SK-N-SH (cell line): ENCODE measurements around the gene POFUT2. TPM values are rescaled to one million over a fixed set of nuclear protein-coding genes. Genes with fewer than 3 reads are reported as not detected.
"Not testable (repeated sequence)": the region's sequence is repeated elsewhere in the genome, so short reads cannot be mapped to it uniquely, and the experiment has no call there.

ENCODE experiments used
- CTCF ChIA-PET: fragments of 300-600, 350-600 bp; formaldehyde crosslinking; extraction: SDS; loops from one replicate; lab custom pipeline; 2021; lab: Yijun Ruan, JAX
- POLR2A ChIA-PET: fragments of 350-600 bp; sonication (Branson Sonifier 250); formaldehyde crosslinking; extraction: SDS; loops from one replicate; lab custom pipeline; 2020; ENCODE audit warnings: antibody characterized with exemption, inconsistent platforms; lab: Yijun Ruan, JAX
- DNase-seq: peaks from one replicate; pipeline ENCODE4 v3.0.0; 2012
- H2AFZ ChIP-seq: fragments of 200-600 bp; sonication (generic); 2 replicates; pipeline ENCODE4 v1.8.1; 2016; ENCODE audit warnings: antibody characterized with exemption, mild to moderate bottlenecking, low read depth
- H3F3A ChIP-seq: fragments of 200-600 bp; sonication (generic); replicated peaks from 2 replicates; pipeline ENCODE3; 2016; ENCODE audit warnings: antibody characterized with exemption, mild to moderate bottlenecking; ENCODE audit not compliant: insufficient read depth
- H3K27ac ChIP-seq, 2 experiments: fragments of 200-500 bp in 1 of 2; fragments of 200-600 bp in 1 of 2; sonication (Bioruptor generic) in 1 of 2; sonication (generic), shearing (Covaris generic) in 1 of 2; 2 replicates each; pipeline versions ENCODE4 v1.5.1 to v1.6.1; 2014 to 2016; ENCODE audit warnings: low read depth in 2 of 2, inconsistent platforms in 1 of 2, low read length in 1 of 2, mild to moderate bottlenecking in 1 of 2, mixed read lengths in 1 of 2
- H3K27me3 ChIP-seq: fragments of 200-600 bp; sonication (generic), shearing (Covaris generic); 2 replicates; pipeline ENCODE4 v1.6.1; 2016; ENCODE audit warnings: mixed run types; ENCODE audit not compliant: insufficient read depth
- H3K36me3 ChIP-seq, 2 experiments: fragments of 200-500 bp in 1 of 2; fragments of 200-600 bp in 1 of 2; sonication (Bioruptor generic) in 1 of 2; sonication (generic) in 1 of 2; replicated peaks in 1 of 2; 2 replicates each; pipeline versions ENCODE3 to v1.5.1; 2014 to 2016; ENCODE audit warnings: low read length in 1 of 2, mild to moderate bottlenecking in 1 of 2; ENCODE audit not compliant: insufficient read depth in 2 of 2, control insufficient read depth in 1 of 2
- H3K4me1 ChIP-seq, 2 experiments: fragments of 200-500 bp in 1 of 2; fragments of 200-600 bp in 1 of 2; sonication (Bioruptor generic) in 1 of 2; sonication (generic), shearing (Covaris generic) in 1 of 2; 2 replicates each; pipeline versions ENCODE4 v1.5.1 to v1.6.1; 2014 to 2016; ENCODE audit warnings: low read depth in 1 of 2, low read length in 1 of 2, mixed run types in 1 of 2; ENCODE audit not compliant: insufficient read depth in 2 of 2, control insufficient read depth in 1 of 2
- H3K4me2 ChIP-seq: fragments of 200-600 bp; sonication (generic), shearing (Covaris generic); 2 replicates; pipeline ENCODE4 v1.6.1; 2017; ENCODE audit warnings: mixed run types
- H3K4me3 ChIP-seq, 2 experiments: fragments of 200-500 bp in 1 of 2; fragments of 200-600 bp in 1 of 2; sonication (Bioruptor generic) in 1 of 2; sonication (generic), shearing (Covaris generic) in 1 of 2; 2 replicates each; pipeline versions ENCODE4 v1.5.1 to v1.8.1; 2014 to 2016; ENCODE audit warnings: low read depth in 2 of 2, inconsistent platforms in 1 of 2, low read length in 1 of 2, mild to moderate bottlenecking in 1 of 2, mixed read lengths in 1 of 2, moderate library complexity in 1 of 2
- H3K79me2 ChIP-seq: fragments of 200-600 bp; sonication (generic); 2 replicates; pipeline ENCODE4 v1.8.1; 2017; ENCODE audit warnings: mild to moderate bottlenecking; ENCODE audit not compliant: insufficient read depth
- H3K9ac ChIP-seq: fragments of 200-600 bp; sonication (generic); 2 replicates; pipeline ENCODE4 v1.6.1; 2017; ENCODE audit warnings: mixed run types
- H3K9me2 ChIP-seq: fragments of 200-600 bp; sonication (generic); 2 replicates; pipeline ENCODE4 v1.6.1; 2017; ENCODE audit warnings: mixed run types
- H3K9me3 ChIP-seq: fragments of 200-600 bp; sonication (generic); 2 replicates; pipeline ENCODE4 v1.6.1; 2017; ENCODE audit warnings: mixed run types, mild to moderate bottlenecking, moderate library complexity
- H4K20me1 ChIP-seq: fragments of 200-600 bp; sonication (generic); 2 replicates; pipeline ENCODE4 v1.6.1; 2017; ENCODE audit warnings: mild to moderate bottlenecking, mixed run types; ENCODE audit not compliant: insufficient read depth
- CHD2 ChIP-seq: fragments of 150-350 bp; IDR thresholded peaks from 2 replicates; pipeline ENCODE4 v1.6.1; 2018; ENCODE audit warnings: low read length; ENCODE audit not compliant: partially characterized antibody
- EP300 ChIP-seq, 2 experiments: IDR thresholded peaks; 2 replicates each; pipeline versions ENCODE4 v1.4.0 to v1.6.1; 2012; ENCODE audit warnings: borderline replicate concordance in 1 of 2, low read depth in 1 of 2, low read length in 1 of 2
- FOSL2 ChIP-seq: IDR thresholded peaks from 2 replicates; pipeline ENCODE4 v1.4.0; 2012; ENCODE audit warnings: low read depth, mild to moderate bottlenecking, moderate library complexity, borderline replicate concordance
- FOXM1 ChIP-seq: IDR thresholded peaks from 2 replicates; pipeline ENCODE4 v1.4.0; 2012; ENCODE audit warnings: low read depth, mild to moderate bottlenecking
- GABPA ChIP-seq: IDR thresholded peaks from 2 replicates; pipeline ENCODE4 v1.4.0; 2012; ENCODE audit warnings: low read depth, mild to moderate bottlenecking
- GATA2 ChIP-seq: sonication (generic); formaldehyde crosslinking; IDR thresholded peaks from 2 replicates; pipeline ENCODE4 v1.5.0; 2020; ENCODE audit warnings: mild to moderate bottlenecking, missing genetic modification reagents
- MEF2A ChIP-seq: IDR thresholded peaks from 2 replicates; pipeline ENCODE4 v1.4.0; 2012; ENCODE audit warnings: low read depth, borderline replicate concordance
- MXI1 ChIP-seq: IDR thresholded peaks from 2 replicates; pipeline ENCODE4 v1.6.1; 2012; ENCODE audit warnings: mild to moderate bottlenecking, low read depth, low read length, improper control_type of control experiment
- NRF1 ChIP-seq: IDR thresholded peaks from 2 replicates; pipeline ENCODE4 v1.6.1; 2012; ENCODE audit warnings: low read depth, mild to moderate bottlenecking, low read length
- PBX3 ChIP-seq: IDR thresholded peaks from 2 replicates; pipeline ENCODE4; 2012
- POLR2AphosphoS5 ChIP-seq: IDR thresholded peaks from 2 replicates; pipeline ENCODE4 v1.6.1; 2012; ENCODE audit warnings: low read depth, low read length
- RAD21 ChIP-seq: IDR thresholded peaks from 2 replicates; pipeline ENCODE4 v1.6.1; 2012; ENCODE audit warnings: mild to moderate bottlenecking, low read length
- RXRA ChIP-seq: IDR thresholded peaks from 2 replicates; pipeline ENCODE4 v1.4.0; 2012; ENCODE audit warnings: low read depth, mild to moderate bottlenecking, borderline replicate concordance
- SIN3A ChIP-seq: IDR thresholded peaks from 2 replicates; pipeline ENCODE4 v1.6.1; 2012; ENCODE audit warnings: low read depth, mild to moderate bottlenecking, low read length, moderate library complexity, borderline replicate concordance
- SMC3 ChIP-seq: IDR thresholded peaks from 2 replicates; pipeline ENCODE4 v1.6.1; 2012; ENCODE audit warnings: low read depth, low read length, improper control_type of control experiment
- TEAD4 ChIP-seq: IDR thresholded peaks from 2 replicates; pipeline ENCODE4 v1.4.0; 2012; ENCODE audit warnings: mild to moderate bottlenecking, borderline replicate concordance; ENCODE audit not compliant: insufficient read depth
- USF1 ChIP-seq: IDR thresholded peaks from 2 replicates; pipeline ENCODE4 v1.4.0; 2012; ENCODE audit warnings: low read depth, borderline replicate concordance
- USF2 ChIP-seq: fragments of 150-350 bp; IDR thresholded peaks from 2 replicates; pipeline ENCODE4 v1.6.1; 2017; ENCODE audit warnings: antibody characterized with exemption, low read length, low read depth, borderline replicate concordance
- WGBS: methylation state at CpG from one replicate; pipeline ENCODE4 v1.1.6; 2017; ENCODE audit warnings: low lambda C conversion rate; 5-methylcytosine and 5-hydroxymethylcytosine counted together
- polyA plus RNA-seq, 3 experiments: library from polyadenylated mRNA; depleted of rRNA; stranded (reverse); fragments of >200 nt; gene quantifications; 2 replicates each; pipeline ENCODE4 v1.2.3, GENCODE V29; 2012

POFUT2 gene
- polyA plus RNA-seq, 1 of the 3 experiments (the other 2 are of a cell fraction) = 53.3 TPM

GRCh38 chr21:45315676-45316470 is 28.2 kb upstream of the POFUT2 start:
- H2AFZ ChIP-seq, H3K36me3 ChIP-seq, H3K9me2 ChIP-seq, H4K20me1 ChIP-seq, H3K9me3 ChIP-seq, DNase-seq, H3K79me2 ChIP-seq, H3F3A ChIP-seq, POLR2A ChIA-PET, H3K4me3 ChIP-seq, H3K9ac ChIP-seq, H3K4me2 ChIP-seq, H3K27ac ChIP-seq, H3K27me3 ChIP-seq: not testable (repeated sequence)
- CTCF ChIA-PET = interaction anchor here (0.9 kb wide), 1 partner anchor 23 kb away, joined by 3 read pairs; no protein-coding TSS in a partner anchor
- H3K4me1 ChIP-seq = peaks cover 14 to 25% of the 10 kb centered on the region in 2 experiments; a peak in 3 of 4 replicates
- whole genome bisulfite sequencing = 46% methylated on average over 7 of the region's 7 CpGs

GRCh38 chr21:45313682-45314081 is 26.0 kb upstream of the POFUT2 start:
- no peaks in the 10 kb centered on the region for H3K9me2 ChIP-seq
- 61% methylated on average over 3 of the region's 3 CpGs for WGBS
- ChIA-PET CTCF (no interaction called here), POLR2A (no interaction called here)
- no peak overlapping the region for H3K4me3 ChIP-seq
- peaks cover 3 to 20% of the 10 kb centered on the region in 2 experiments; a peak in 2 of 4 replicates for H3K4me1 ChIP-seq
- H3K4me2 ChIP-seq = no peak overlapping the region
- peaks cover 7% of the 10 kb centered on the region for H3F3A ChIP-seq
- no peaks in the 10 kb centered on the region for H3K79me2 ChIP-seq
- H3K9me3 ChIP-seq = no peaks in the 10 kb centered on the region
- DNase-seq = no peak
- no peaks in the 10 kb centered on the region for H4K20me1 ChIP-seq
- TF ChIP-seq POLR2AphosphoS5 = no peak
- no peaks in the 10 kb centered on the region for H3K27me3 ChIP-seq
- H3K27ac ChIP-seq = no peak overlapping the region
- no peaks in the 10 kb centered on the region for H3K36me3 ChIP-seq
- H2AFZ ChIP-seq = no peak overlapping the region
- H3K9ac ChIP-seq = no peak overlapping the region

GRCh38 chr21:45313015-45313414 is 25.3 kb upstream of the POFUT2 start:
- H3K9me3 ChIP-seq = no peaks in the 10 kb centered on the region
- H3K4me3 ChIP-seq = no peak overlapping the region
- no peaks in the 10 kb centered on the region for H3K27me3 ChIP-seq
- DNase-seq = no peak
- CTCF ChIA-PET = no interaction called here
- POLR2A ChIA-PET = no interaction called here
- no peak overlapping the region for H2AFZ ChIP-seq
- H3K27ac ChIP-seq = no peak overlapping the region
- H3K4me1 ChIP-seq = peaks cover 3 to 19% of the 10 kb centered on the region in 2 experiments; a peak in 2 of 4 replicates
- H4K20me1 ChIP-seq = no peaks in the 10 kb centered on the region
- H3K9ac ChIP-seq = no peak overlapping the region
- H3K4me2 ChIP-seq = no peak overlapping the region
- H3K9me2 ChIP-seq = no peaks in the 10 kb centered on the region
- peaks cover 7% of the 10 kb centered on the region for H3F3A ChIP-seq
- 75% methylated on average over 14 of the region's 14 CpGs for WGBS
- H3K79me2 ChIP-seq = no peaks in the 10 kb centered on the region
- H3K36me3 ChIP-seq = no peaks in the 10 kb centered on the region
- no peak for TF ChIP-seq USF1
- TF ChIP-seq NRF1 = no peak
- TF ChIP-seq EP300 (IDR thresholded peaks at IDR 0.05; ENCODE audit: borderline replicate concordance in 1 of 2, low read depth in 1 of 2, low read length in 1 of 2) = no peak
- TF ChIP-seq RXRA = no peak
- no peak for TF ChIP-seq SIN3A
- TF ChIP-seq FOSL2 = no peak
- TF ChIP-seq MEF2A = no peak
- TF ChIP-seq CHD2 = no peak
- no peak for TF ChIP-seq FOXM1
- no peak for TF ChIP-seq GABPA
- TF ChIP-seq SMC3 = no peak
- no peak for TF ChIP-seq USF2
- TF ChIP-seq RAD21 = no peak
- TF ChIP-seq PBX3 = no peak
- no peak for TF ChIP-seq MXI1
- no peak for TF ChIP-seq GATA2 (CRISPR knock-in tag)
- TF ChIP-seq TEAD4 = no peak
